Duodenal mucosa (tissue), 2 donors: ENCODE data around the gene PIAS4.

Source experiments
- H3K27ac ChIP-seq: one replicate; pipeline ENCODE4 v1.7.0; 2013; ENCODE audit warnings: low read depth, low read length
- H3K27me3 ChIP-seq, 2 donors: one replicate each; pipeline ENCODE4 v1.7.0; 2013; ENCODE audit warnings: low read length in 2 of 2, control low read depth in 1 of 2; ENCODE audit not compliant: insufficient read depth in 2 of 2, control insufficient read depth in 1 of 2
- H3K36me3 ChIP-seq, 2 donors: one replicate each; pipeline ENCODE4 v1.7.0; 2013; ENCODE audit warnings: low read length in 2 of 2, control low read depth in 1 of 2; ENCODE audit not compliant: insufficient read depth in 2 of 2, control insufficient read depth in 1 of 2
- H3K4me1 ChIP-seq, 2 donors: one replicate each; pipeline ENCODE4 v1.7.0; 2013; ENCODE audit warnings: low read length in 2 of 2, control low read depth in 1 of 2; ENCODE audit not compliant: insufficient read depth in 2 of 2, control insufficient read depth in 1 of 2
- H3K4me3 ChIP-seq, 2 donors: one replicate each; pipeline ENCODE4 v1.7.0; 2013; ENCODE audit warnings: low read length in 2 of 2, low read depth in 1 of 2
- H3K9ac ChIP-seq, 2 donors: one replicate each; pipeline ENCODE4 v1.7.0; 2013; ENCODE audit warnings: low read length in 2 of 2, low read depth in 1 of 2
- H3K9me3 ChIP-seq, 2 donors: one replicate each; pipeline ENCODE4 v1.7.0; 2013; ENCODE audit warnings: low read length in 2 of 2, control low read depth in 1 of 2; ENCODE audit not compliant: control insufficient read depth in 1 of 2

Gene PIAS4

DNA sequence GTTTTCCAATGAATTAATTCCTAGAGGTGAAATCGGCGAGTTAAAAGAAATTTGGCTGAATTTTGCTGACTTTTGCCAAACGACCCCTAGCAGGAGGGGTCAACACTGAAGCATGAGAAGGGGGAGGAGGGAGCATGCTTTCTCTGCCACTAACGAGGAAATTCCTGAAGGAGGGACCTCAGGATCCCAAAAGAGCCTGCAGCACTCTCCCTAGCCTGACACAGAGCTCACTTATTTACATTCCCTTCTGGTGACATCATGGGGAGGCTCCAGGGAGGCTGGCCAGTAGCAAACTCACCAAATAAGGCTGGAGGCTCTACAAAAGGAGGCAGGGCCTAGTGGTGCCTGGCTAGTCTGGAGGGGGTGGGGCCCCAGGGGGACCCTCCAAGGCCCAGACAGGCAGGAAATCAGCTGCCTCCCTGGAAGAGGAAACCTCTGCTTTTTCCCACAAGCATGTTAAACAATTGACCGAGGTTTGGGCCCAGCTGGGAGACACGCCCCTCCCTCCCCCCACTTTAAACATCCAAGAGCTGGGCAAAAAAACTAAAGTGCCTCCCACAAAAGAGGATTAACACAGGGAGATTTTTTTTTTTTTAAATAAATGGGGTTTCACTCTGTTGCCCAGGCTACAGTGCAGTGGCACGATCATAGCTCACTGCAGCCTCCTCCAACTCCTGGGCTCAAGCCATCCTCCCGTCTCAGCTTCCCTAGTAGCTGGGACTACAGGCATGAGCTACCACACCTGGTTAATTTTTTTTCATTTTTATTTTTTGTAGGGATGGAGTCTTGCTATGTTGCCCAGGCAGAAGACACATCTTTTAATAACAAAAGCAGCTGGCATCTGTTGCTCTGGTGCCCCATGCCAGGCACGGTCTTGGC, 38.7 kb upstream of the PIAS4 start:
- Histone ChIP-seq H3K27ac (peak overlapping the region; percentile 49), H3K9ac (peak overlapping the region; percentile 23 to 87), H3K27me3 (no peaks in the 10 kb centered on the region), H3K4me1 (peaks cover 38 to 48% of the 10 kb centered on the region in 2 donors), H3K9me3 (no peaks in the 10 kb centered on the region), H3K4me3 (peak overlapping the region; percentile 75 to 80), H3K36me3 (peaks cover 10 to 16% of the 10 kb centered on the region in 2 donors)

DNA sequence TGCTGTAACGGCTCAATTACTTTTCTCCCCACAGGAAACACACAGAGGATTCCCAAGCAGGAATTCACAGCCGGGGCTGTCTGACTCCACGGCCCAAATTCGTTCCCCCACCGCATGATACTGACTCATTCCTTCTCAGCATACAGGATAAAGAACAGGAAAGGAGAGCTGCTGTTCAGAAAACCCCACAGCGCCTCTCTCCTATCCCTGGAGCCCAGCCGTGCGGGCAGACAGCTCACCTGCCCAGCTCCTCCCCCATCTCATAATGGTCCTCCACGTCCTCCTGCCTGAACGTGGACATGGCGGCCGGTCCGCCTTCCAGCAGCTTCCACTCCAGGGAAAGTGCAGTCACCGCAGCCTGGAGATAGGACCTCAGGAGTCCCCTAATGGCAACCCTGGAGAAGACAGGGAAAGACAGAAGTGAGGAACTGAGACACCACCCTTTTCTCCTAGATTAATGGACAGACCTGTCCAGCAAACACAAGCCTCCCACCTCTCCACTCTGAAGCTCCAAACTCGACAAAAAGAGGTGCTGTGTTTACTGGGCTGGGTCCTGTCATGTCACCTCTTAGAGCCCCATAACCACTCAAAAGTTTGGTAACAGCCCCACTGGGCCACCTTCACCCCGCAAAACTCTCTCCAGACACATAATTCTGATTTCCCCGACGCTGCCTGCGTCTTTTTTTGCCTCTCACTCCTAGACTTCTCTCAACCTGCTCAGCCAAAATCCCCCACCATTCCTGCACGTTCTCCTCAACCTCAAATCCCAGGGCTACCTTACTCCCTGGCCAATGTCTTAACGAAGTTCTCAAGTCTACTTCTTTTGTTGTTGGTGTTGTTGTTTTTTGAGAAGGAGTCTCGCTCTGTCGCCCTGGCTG, 37.9 kb upstream of the PIAS4 start:
- Histone ChIP-seq H3K9me3 (no peaks in the 10 kb centered on the region), H3K4me1 (peaks cover 38 to 48% of the 10 kb centered on the region in 2 donors), H3K4me3 (peak overlapping the region; percentile 75 to 80), H3K27ac (peak overlapping the region; percentile 49), H3K36me3 (peaks cover 7 to 9% of the 10 kb centered on the region in 2 donors), H3K27me3 (no peaks in the 10 kb centered on the region), H3K9ac (peak overlapping the region; percentile 87 to 93)

DNA sequence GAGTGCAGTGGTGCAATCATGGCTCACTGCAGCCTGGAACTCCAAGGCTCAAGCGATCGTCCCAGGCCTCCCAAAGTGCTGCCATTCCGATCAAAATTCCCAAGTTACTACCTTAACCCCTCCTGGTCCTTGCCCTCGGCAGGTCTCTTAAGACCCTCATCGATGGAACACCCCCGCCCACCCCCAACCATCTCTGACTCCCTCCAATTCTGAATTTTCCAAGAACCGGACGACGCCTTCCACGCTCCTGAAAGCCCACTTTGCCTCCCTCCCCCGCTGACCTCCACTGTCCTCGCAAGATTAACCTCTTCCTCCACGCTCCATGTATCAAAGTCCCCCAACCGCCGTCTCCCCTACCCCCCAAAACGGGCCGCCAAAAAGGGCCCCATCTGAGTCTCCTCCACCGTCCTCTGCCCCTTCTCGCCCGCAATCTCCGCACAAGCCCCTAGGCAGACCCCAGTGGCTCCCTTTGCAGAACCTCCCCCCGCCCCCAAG, 37.2 kb upstream of the PIAS4 start:
- Histone ChIP-seq H3K9ac (peak overlapping the region; percentile 87 to 93), H3K4me1 (peaks cover 38 to 48% of the 10 kb centered on the region in 2 donors), H3K27ac (peak overlapping the region; percentile 95), H3K9me3 (no peaks in the 10 kb centered on the region), H3K36me3 (peaks cover 7 to 8% of the 10 kb centered on the region in 2 donors), H3K27me3 (no peaks in the 10 kb centered on the region), H3K4me3 (peak overlapping the region; percentile 75 to 80)

DNA sequence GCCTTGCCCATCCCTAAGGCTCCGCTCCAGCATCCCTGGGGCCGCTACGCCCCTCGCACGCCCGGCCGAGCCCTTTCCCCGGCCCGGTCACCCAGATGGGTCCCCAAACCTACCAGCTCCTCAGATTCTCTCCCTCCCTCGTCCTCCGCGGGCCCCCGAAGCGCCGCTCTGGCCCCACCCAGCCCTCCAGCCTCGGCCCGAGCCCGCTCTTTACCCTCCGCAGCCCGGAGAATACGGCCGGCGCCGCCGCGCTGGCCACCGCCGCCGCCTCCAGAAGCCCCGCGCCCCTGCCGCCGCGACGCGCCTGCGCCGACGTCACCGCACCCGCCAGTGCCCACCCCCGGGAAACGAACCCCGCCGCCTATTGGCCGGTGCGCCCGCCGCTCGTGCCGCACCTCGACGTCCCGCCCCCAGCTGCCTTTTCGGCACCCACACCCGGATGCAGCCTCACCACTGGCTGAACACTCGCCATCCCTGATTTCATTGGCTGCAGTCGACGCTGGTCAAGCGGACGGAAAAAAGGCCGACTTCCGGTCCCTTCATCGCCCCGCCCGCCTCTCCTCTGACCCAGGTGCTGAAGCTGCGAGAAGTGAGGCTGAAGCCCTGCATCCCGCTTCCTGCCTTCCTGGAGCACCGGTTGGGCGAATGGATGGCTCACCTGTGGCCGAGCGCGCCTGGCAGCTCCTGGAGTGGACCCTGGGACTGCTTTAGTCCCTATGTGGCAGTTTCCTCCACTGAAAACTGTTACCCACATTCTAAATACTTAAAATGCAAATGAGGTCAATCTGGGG, 36.5 kb upstream of the PIAS4 start, which contains the start of gene DAPK3:
DAPK3 (minus strand) TSS at position 292 of the 791 bp plus-strand sequence. CDS start 1,364 bp downstream, outside the sequence.
- no peaks in the 10 kb centered on the region for H3K27me3 ChIP-seq
- H3K9me3 ChIP-seq, result no peaks in the 10 kb centered on the region
- H3K27ac ChIP-seq, result peak within 1 kb of the TSS; percentile 95
- H3K9ac ChIP-seq, result peak within 1 kb of the TSS; percentile 87 to 93
- H3K4me1 ChIP-seq, result peaks cover 34 to 42% of the 10 kb centered on the region in 2 donors
- peak within 1 kb of the TSS; percentile 75 to 80 for H3K4me3 ChIP-seq
- H3K36me3 ChIP-seq, result peaks cover 7 to 14% of the 10 kb centered on the region in 2 donors

DNA sequence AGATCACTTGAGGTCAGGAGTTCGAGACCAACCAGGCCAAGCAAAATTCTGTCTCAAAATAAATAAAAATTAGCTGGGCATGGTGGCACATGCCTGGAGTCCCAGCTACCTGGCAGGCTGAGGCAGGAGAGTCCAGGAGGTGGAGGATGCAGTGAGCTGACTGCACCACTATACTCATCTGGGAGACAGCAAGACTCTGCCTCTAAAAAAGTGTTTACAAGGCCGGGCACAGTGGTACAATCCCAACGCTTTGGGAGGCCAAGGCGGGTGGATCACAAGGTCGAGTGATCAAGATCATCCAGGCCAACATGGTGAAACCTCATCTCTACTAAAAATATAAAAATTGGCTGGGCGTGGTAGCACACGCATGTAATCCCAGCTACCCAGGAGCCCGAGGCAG, 32.4 kb upstream of the PIAS4 start:
- peaks cover 33 to 47% of the 10 kb centered on the region in 2 donors for H3K36me3 ChIP-seq
- no peak overlapping the region for H3K27ac ChIP-seq
- no peaks in the 10 kb centered on the region for H3K9me3 ChIP-seq
- H3K4me3 ChIP-seq, result no peak overlapping the region
- peaks cover 4 to 5% of the 10 kb centered on the region in 2 donors for H3K4me1 ChIP-seq
- H3K27me3 ChIP-seq, result no peaks in the 10 kb centered on the region
- no peak overlapping the region for H3K9ac ChIP-seq

DNA sequence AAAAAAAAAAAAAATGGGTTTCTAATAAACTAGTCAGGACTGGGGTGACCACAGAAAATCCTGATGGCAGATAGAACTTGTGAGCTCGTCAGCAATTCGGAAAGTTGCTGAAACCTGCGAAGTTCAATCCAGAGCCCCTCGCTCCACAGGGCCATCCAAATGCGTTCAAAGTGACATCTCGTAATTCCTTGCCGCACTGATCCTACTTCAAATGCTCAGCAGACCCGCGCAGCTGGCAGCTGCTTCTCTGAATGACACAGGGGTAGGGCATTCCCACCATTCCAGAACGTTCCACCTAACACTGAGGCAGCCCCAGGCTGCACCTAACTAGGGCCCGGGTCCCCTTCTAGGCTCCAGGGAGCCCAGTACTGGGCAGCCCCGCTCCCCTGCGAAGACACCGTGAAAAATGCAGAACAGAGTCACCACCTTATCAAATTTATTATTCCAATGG, 31.9 kb upstream of the PIAS4 start:
- Histone ChIP-seq H3K4me3 (no peak overlapping the region), H3K36me3 (peaks cover 38 to 53% of the 10 kb centered on the region in 2 donors), H3K27me3 (no peaks in the 10 kb centered on the region), H3K4me1 (peaks cover 3 to 4% of the 10 kb centered on the region in 2 donors), H3K27ac (no peak overlapping the region), H3K9ac (no peak overlapping the region), H3K9me3 (no peaks in the 10 kb centered on the region)

DNA sequence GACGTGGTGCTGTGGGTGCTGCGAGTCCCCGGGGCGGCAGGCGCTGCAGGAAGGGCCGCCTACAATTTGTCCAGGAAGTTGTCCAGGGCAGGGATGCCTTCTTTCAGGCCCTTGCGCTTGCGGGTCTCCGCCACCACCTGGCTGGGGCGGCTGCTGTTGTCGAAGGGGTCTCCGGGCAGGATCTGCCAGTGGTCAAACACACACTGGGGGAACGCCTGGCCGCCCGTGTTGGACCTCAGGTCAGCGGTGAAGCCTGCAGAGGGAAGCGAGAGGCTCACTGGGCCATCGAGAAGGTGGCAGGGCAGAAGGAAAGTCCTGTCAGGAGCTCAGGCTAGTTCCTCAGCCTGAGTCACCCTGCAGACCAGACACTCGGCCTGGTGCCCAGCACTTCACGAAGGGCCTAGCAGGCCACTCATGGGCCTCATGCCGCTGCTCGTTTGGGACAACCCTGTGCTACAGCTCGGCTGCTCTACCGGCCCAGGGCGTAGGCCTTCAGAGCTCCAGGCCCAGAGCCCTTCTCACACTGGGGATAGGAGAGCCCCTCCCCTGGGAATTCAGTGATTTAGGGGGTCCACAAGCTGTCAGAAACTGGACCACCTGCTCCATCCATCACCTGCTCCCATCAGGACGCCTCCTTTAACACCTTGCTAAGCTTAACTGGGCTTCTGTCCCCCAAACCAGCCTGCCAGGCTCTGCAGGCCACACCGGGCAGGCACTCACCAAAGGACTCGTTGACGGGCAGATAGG, 30.9 kb upstream of the PIAS4 start:
- H3K9me3 ChIP-seq, result no peaks in the 10 kb centered on the region
- H3K36me3 ChIP-seq, result peaks cover 48 to 63% of the 10 kb centered on the region in 2 donors
- no peak overlapping the region for H3K27ac ChIP-seq
- no peak overlapping the region for H3K9ac ChIP-seq
- H3K4me3 ChIP-seq, result no peak overlapping the region
- H3K27me3 ChIP-seq, result no peaks in the 10 kb centered on the region
- H3K4me1 ChIP-seq, result peaks cover 0 to 4% of the 10 kb centered on the region in 2 donors

DNA sequence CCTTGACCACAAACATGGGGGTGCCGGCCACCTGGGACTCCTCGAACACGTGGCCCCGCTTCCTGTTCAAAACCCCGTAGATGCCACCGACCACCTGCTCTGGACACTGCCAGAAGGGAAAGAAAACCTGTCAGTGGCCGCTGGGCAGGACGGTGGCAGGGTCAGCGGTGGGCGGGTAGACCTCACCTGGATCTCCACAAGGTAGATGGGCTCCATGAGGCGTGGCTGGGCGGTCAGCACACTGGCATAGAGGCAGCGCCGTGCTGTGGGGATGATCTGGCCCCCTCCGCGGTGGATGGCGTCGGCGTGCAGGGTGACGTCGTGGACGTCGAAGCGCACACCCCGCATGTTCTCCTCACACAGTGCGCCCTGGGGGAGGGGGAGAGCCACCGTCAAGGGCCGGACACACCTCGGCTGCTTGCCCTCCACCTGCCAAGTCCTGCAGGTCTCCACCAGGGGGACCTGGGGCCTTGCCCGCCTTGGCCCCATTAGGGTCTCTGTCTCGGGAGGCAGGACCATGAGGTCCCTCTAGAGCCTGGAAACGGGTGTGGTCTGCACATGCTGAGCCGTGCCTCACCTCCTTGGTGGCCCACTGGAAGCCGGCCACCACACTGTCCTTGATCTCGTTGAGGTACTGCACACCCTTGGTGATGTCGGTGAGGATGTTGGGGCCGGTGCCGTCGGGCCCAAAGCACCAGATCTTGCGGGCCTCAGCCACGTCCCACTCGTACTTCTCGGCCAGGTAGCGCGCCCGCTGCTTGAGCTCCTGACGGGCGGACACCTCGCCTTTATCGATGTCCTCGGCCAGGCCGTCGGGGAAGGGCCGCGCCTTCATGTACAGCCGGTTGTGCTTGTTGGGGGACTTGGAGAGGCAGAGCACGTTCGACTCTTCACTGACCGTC, 30.0 kb upstream of the PIAS4 start:
- Histone ChIP-seq H3K4me3 (no peak overlapping the region), H3K27ac (no peak overlapping the region), H3K36me3 (peaks cover 56 to 71% of the 10 kb centered on the region in 2 donors), H3K4me1 (peaks cover 0 to 5% of the 10 kb centered on the region in 2 donors), H3K9ac (no peak overlapping the region), H3K27me3 (no peaks in the 10 kb centered on the region), H3K9me3 (no peaks in the 10 kb centered on the region)
